Mesenchymal stem cell (in vitro differentiated cells and primary cell): ENCODE results near the gene SLC25A45.

Experiments
- DNase-seq: peaks from one replicate; pipeline ENCODE4 v3.0.0-alpha.2; 2013
- H2AFZ ChIP-seq: one replicate; pipeline ENCODE4 v1.6.1; 2013; ENCODE audit warnings: low read depth, mild to moderate bottlenecking, control low read depth, inconsistent platforms, low read length, moderate library complexity
- H2AK5ac ChIP-seq: 2 replicates; pipeline ENCODE4 v1.6.1; 2013; ENCODE audit warnings: low read length, moderate library complexity, mild to moderate bottlenecking, inconsistent platforms; ENCODE audit not compliant: severe bottlenecking
- H2BK120ac ChIP-seq: one replicate; pipeline ENCODE4 v1.6.1; 2013; ENCODE audit warnings: low read depth, mild to moderate bottlenecking, inconsistent platforms, low read length, moderate library complexity
- H2BK12ac ChIP-seq, 2 experiments: one replicate each; pipeline ENCODE4 v1.6.1; 2013; ENCODE audit warnings: inconsistent platforms in 2 of 2, low read length in 2 of 2, mild to moderate bottlenecking in 2 of 2, moderate library complexity in 2 of 2, control low read depth in 1 of 2
- H2BK15ac ChIP-seq: one replicate; pipeline ENCODE4 v1.6.1; 2013; ENCODE audit warnings: mild to moderate bottlenecking, low read depth, inconsistent platforms; ENCODE audit not compliant: poor library complexity, severe bottlenecking
- H2BK5ac ChIP-seq: 2 replicates; pipeline ENCODE4 v1.6.1; 2013; ENCODE audit warnings: low read depth, mild to moderate bottlenecking, low read length, control low read depth, inconsistent platforms; ENCODE audit not compliant: poor library complexity, severe bottlenecking
- H3K14ac ChIP-seq, 2 experiments: one replicate each; pipeline ENCODE4 v1.6.1; 2013; ENCODE audit warnings: inconsistent platforms in 2 of 2, low read length in 2 of 2, control low read depth in 1 of 2, mild to moderate bottlenecking in 1 of 2, moderate library complexity in 1 of 2
- H3K18ac ChIP-seq, 2 experiments: one replicate each; pipeline ENCODE4 v1.6.1; 2013; ENCODE audit warnings: inconsistent platforms in 2 of 2, low read length in 2 of 2, control low read depth in 1 of 2, low read depth in 1 of 2, mild to moderate bottlenecking in 1 of 2
- H3K23ac ChIP-seq, 2 experiments: one replicate each; pipeline ENCODE4 v1.6.1; 2013; ENCODE audit warnings: inconsistent platforms in 2 of 2, low read length in 2 of 2, mild to moderate bottlenecking in 2 of 2, moderate library complexity in 2 of 2, control low read depth in 1 of 2
- H3K27ac ChIP-seq: 2 replicates; pipeline ENCODE4 v1.5.1; 2013; ENCODE audit warnings: mild to moderate bottlenecking, moderate library complexity, low read length, control low read depth, inconsistent platforms; ENCODE audit not compliant: poor library complexity, severe bottlenecking
- H3K27me3 ChIP-seq, 2 experiments: 2 replicates each; pipeline versions ENCODE4 v1.6.1 to v1.7.0; 2013; ENCODE audit warnings: low read length in 2 of 2, mild to moderate bottlenecking in 2 of 2, moderate library complexity in 2 of 2, control low read depth in 1 of 2, inconsistent platforms in 1 of 2; ENCODE audit not compliant: control insufficient read depth in 1 of 2, insufficient read depth in 1 of 2
- H3K36me3 ChIP-seq, 2 experiments: 2 replicates each; pipeline versions ENCODE4 v1.6.1 to v1.7.0; 2013; ENCODE audit warnings: low read length in 2 of 2, control low read depth in 1 of 2, inconsistent platforms in 1 of 2, low read depth in 1 of 2, mild to moderate bottlenecking in 1 of 2; ENCODE audit not compliant: insufficient read depth in 2 of 2, control insufficient read depth in 1 of 2
- H3K4ac ChIP-seq, 2 experiments: one replicate each; pipeline ENCODE4 v1.6.1; 2013; ENCODE audit warnings: inconsistent platforms in 2 of 2, low read length in 2 of 2, mild to moderate bottlenecking in 2 of 2, moderate library complexity in 2 of 2, control low read depth in 1 of 2, low read depth in 1 of 2
- H3K4me1 ChIP-seq: 2 replicates; pipeline ENCODE4 v1.6.1; 2013; ENCODE audit warnings: low read depth, low read length, control low read depth; ENCODE audit not compliant: control insufficient read depth, insufficient read depth
- H3K4me2 ChIP-seq: 2 replicates; pipeline ENCODE4 v1.6.1; 2013; ENCODE audit warnings: low read length, mild to moderate bottlenecking, inconsistent platforms; ENCODE audit not compliant: poor library complexity, severe bottlenecking
- H3K4me3 ChIP-seq, 2 experiments: 2 replicates each; pipeline versions ENCODE4 v1.5.1 to v1.7.0; 2013; ENCODE audit warnings: low read length in 2 of 2, mild to moderate bottlenecking in 2 of 2, control low read depth in 1 of 2, low read depth in 1 of 2; ENCODE audit not compliant: insufficient read depth in 1 of 2
- H3K79me1 ChIP-seq: replicated peaks from 2 replicates; pipeline ENCODE4 v1.6.1; 2013; ENCODE audit warnings: mild to moderate bottlenecking, control low read depth, low read length, inconsistent platforms; ENCODE audit not compliant: poor library complexity, severe bottlenecking
- H3K9ac ChIP-seq: 2 replicates; pipeline ENCODE4 v1.7.0; 2013; ENCODE audit warnings: mild to moderate bottlenecking, low read length, moderate library complexity
- H3K9me3 ChIP-seq: 2 replicates; pipeline ENCODE4 v1.7.0; 2013; ENCODE audit warnings: mild to moderate bottlenecking, low read length; ENCODE audit not compliant: control insufficient read depth
- H4K8ac ChIP-seq: one replicate; pipeline ENCODE4 v1.6.1; 2013; ENCODE audit warnings: inconsistent platforms, mild to moderate bottlenecking, low read length, moderate library complexity
- H4K91ac ChIP-seq: one replicate; pipeline ENCODE4 v1.6.1; 2013; ENCODE audit warnings: mild to moderate bottlenecking, low read length, inconsistent platforms
- WGBS: methylation state at CpG from one replicate; pipeline ENCODE4 v1.1.7; 2013; ENCODE audit warnings: mixed read lengths; 5-methylcytosine and 5-hydroxymethylcytosine counted together

The SLC25A45 gene

GRCh38 chr11:65395961-65396530, 13.6 kb upstream of the SLC25A45 start:
- no peak overlapping the region for H3K4me3 ChIP-seq
- WGBS = 94% methylated on average over 15 of the region's 15 CpGs
- H3K4me1 ChIP-seq = peaks cover 18% of the 10 kb centered on the region
- no peak overlapping the region for H3K27ac ChIP-seq
- no peak overlapping the region for H4K8ac ChIP-seq
- no peaks in the 10 kb centered on the region for H3K27me3 ChIP-seq
- peaks cover 65% of the 10 kb centered on the region for H3K79me1 ChIP-seq
- H3K9me3 ChIP-seq = no peaks in the 10 kb centered on the region
- H2BK12ac ChIP-seq = no peak overlapping the region
- H2BK120ac ChIP-seq = no peak overlapping the region
- H2AK5ac ChIP-seq = no peak overlapping the region
- no peak overlapping the region for H4K91ac ChIP-seq
- no peak overlapping the region for H3K23ac ChIP-seq
- no peak overlapping the region for H3K4me2 ChIP-seq
- H3K4ac ChIP-seq = no peak overlapping the region
- DNase-seq = no peak
- no peak overlapping the region for H3K9ac ChIP-seq
- H2BK15ac ChIP-seq = no peak overlapping the region
- H2AFZ ChIP-seq = no peak overlapping the region
- no peak overlapping the region for H3K18ac ChIP-seq
- H3K36me3 ChIP-seq = peaks cover 87 to 92% of the 10 kb centered on the region in 2 experiments
- no peak overlapping the region for H3K14ac ChIP-seq
- no peak overlapping the region for H2BK5ac ChIP-seq

DNA sequence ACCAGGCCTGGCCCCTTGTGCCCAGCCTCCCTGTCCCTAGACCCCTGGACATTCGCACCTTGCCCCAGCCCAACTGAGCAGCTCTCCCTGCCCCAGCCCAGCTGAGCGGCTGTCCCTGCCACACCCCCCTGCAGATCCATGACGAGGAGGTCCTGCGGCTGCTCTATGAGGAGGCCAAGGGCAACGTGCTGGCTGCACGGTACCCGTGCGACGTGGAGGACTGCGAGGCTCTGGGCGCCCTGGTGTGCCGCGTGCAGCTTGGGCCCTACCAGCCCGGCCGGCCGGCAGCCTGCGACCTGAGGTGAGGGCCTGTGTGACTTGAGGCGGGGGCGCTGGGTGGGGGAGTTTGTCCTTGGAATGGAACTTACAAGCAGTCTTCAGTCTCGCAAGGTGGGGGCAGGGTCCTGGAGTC, 11.7 kb upstream of the SLC25A45 start:
- no peak overlapping the region for H2BK15ac ChIP-seq
- H2BK120ac ChIP-seq = no peak overlapping the region
- H3K4me1 ChIP-seq = peaks cover 35% of the 10 kb centered on the region
- no peak overlapping the region for H3K18ac ChIP-seq
- H3K4me3 ChIP-seq = no peak overlapping the region
- H2BK5ac ChIP-seq = no peak overlapping the region
- no peak overlapping the region for H2AK5ac ChIP-seq
- H4K8ac ChIP-seq = no peak overlapping the region
- H3K23ac ChIP-seq = no peak overlapping the region
- no peaks in the 10 kb centered on the region for H3K9me3 ChIP-seq
- H3K14ac ChIP-seq = no peak overlapping the region
- no peak overlapping the region for H2AFZ ChIP-seq
- no peak overlapping the region for H3K4ac ChIP-seq
- no peak overlapping the region for H4K91ac ChIP-seq
- no peak overlapping the region for H3K9ac ChIP-seq
- peaks cover 59% of the 10 kb centered on the region for H3K79me1 ChIP-seq
- WGBS = 97% methylated on average over 19 of the region's 20 CpGs
- H3K4me2 ChIP-seq = no peak overlapping the region
- no peak overlapping the region for H2BK12ac ChIP-seq
- H3K27ac ChIP-seq = no peak overlapping the region
- no peak for DNase-seq
- H3K36me3 ChIP-seq = peaks cover 72 to 81% of the 10 kb centered on the region in 2 experiments
- H3K27me3 ChIP-seq = no peaks in the 10 kb centered on the region

- no peak for DNase-seq
- WGBS = 95% methylated on average over 17 of the region's 17 CpGs
These were observed 11.2 kb upstream of the SLC25A45 start for GRCh38 chr11:65393513-65394079.

GRCh38 chr11:65392899-65393298, 10.5 kb upstream of the SLC25A45 start:
- Histone ChIP-seq H2AK5ac (no peak overlapping the region), H2AFZ (no peak overlapping the region), H3K9ac (no peak overlapping the region), H3K4me3 (no peak overlapping the region), H2BK12ac (no peak overlapping the region), H4K91ac (no peak overlapping the region), H3K4me2 (no peak overlapping the region), H3K79me1 (peaks cover 60% of the 10 kb centered on the region), H3K27me3 (no peaks in the 10 kb centered on the region), H3K36me3 (peaks cover 72 to 75% of the 10 kb centered on the region in 2 experiments), H2BK5ac (no peak overlapping the region), H4K8ac (no peak overlapping the region), H2BK15ac (no peak overlapping the region), H3K9me3 (no peaks in the 10 kb centered on the region), H3K4ac (no peak overlapping the region), H2BK120ac (no peak overlapping the region), H3K14ac (no peak overlapping the region), H3K23ac (no peak overlapping the region), H3K18ac (no peak overlapping the region), H3K27ac (no peak overlapping the region), H3K4me1 (peaks cover 43% of the 10 kb centered on the region)
- 96% methylated on average over 5 of the region's 5 CpGs for WGBS
- no peak for DNase-seq

More at GRCh38 chr11:65393513-65394079, 11.2 kb upstream of the SLC25A45 start:
- Histone ChIP-seq H2BK5ac (no peak overlapping the region), H3K4me1 (peaks cover 40% of the 10 kb centered on the region), H2BK15ac (peak overlapping the region; percentile 73), H2AK5ac (no peak overlapping the region), H2BK120ac (no peak overlapping the region), H2AFZ (no peak overlapping the region), H3K4me2 (no peak overlapping the region), H3K14ac (no peak overlapping the region), H3K36me3 (peaks cover 72 to 82% of the 10 kb centered on the region in 2 experiments), H4K91ac (no peak overlapping the region), H3K23ac (peak overlapping the region in 1 of 2 experiments; percentile 19), H3K9ac (no peak overlapping the region), H3K18ac (no peak overlapping the region), H3K27ac (no peak overlapping the region), H3K9me3 (no peaks in the 10 kb centered on the region), H2BK12ac (no peak overlapping the region), H3K4me3 (no peak overlapping the region), H3K79me1 (peaks cover 61% of the 10 kb centered on the region), H3K27me3 (no peaks in the 10 kb centered on the region), H3K4ac (no peak overlapping the region), H4K8ac (no peak overlapping the region)
